ENCODE data around the gene ADCY3. TPM values are rescaled to one million over a fixed set of nuclear protein-coding genes. Genes with fewer than 3 reads are reported as not detected.
A peak's percentile ranks its signal among the peaks of the same experiment; 100 is the strongest.

Gene ADCY3
- total and polyA plus RNA-seq, 2 of the 13 experiments (the other 11 are each of a cell fraction or from before 2014, with no cell fraction given) = 0.11 to 0.61 TPM

DNA sequence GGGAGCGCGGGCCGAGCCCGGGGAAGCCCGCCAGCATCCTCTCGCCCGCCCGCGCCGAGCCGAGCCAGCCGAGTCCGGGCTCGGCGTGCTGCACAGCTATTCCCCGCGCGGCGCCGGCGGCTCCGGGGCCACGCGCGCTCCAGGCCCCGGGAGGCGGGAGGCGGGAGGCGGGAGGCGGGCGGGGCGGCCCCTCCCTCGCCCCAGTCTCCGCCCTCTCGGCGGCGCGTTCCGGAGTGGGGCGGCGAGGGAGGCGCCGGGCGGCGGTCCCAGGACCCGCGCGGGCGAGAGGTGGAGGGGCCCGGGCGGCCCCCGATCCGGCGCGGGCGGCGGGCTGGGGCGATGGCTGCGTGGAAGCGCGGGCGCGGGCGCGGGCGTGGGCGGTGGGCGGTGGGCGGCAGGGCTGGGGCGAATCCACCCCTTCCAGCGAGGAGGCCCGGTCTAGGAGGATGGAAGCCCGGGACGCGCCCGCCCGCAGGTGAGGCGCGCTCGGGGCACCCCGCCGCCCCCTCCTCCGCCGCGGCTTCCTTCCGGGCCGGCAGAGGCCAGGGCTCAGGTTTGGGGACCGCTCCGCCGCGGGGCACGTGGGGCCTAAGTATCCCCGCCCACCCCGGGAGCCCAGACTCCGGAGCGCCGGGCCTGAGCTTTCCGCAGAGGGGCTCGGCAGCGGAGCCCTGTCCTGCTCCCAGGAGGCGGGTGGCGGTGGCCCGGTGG is at the start of gene ADCY3 (continued):
- TF ChIP-seq, protein P1, sequence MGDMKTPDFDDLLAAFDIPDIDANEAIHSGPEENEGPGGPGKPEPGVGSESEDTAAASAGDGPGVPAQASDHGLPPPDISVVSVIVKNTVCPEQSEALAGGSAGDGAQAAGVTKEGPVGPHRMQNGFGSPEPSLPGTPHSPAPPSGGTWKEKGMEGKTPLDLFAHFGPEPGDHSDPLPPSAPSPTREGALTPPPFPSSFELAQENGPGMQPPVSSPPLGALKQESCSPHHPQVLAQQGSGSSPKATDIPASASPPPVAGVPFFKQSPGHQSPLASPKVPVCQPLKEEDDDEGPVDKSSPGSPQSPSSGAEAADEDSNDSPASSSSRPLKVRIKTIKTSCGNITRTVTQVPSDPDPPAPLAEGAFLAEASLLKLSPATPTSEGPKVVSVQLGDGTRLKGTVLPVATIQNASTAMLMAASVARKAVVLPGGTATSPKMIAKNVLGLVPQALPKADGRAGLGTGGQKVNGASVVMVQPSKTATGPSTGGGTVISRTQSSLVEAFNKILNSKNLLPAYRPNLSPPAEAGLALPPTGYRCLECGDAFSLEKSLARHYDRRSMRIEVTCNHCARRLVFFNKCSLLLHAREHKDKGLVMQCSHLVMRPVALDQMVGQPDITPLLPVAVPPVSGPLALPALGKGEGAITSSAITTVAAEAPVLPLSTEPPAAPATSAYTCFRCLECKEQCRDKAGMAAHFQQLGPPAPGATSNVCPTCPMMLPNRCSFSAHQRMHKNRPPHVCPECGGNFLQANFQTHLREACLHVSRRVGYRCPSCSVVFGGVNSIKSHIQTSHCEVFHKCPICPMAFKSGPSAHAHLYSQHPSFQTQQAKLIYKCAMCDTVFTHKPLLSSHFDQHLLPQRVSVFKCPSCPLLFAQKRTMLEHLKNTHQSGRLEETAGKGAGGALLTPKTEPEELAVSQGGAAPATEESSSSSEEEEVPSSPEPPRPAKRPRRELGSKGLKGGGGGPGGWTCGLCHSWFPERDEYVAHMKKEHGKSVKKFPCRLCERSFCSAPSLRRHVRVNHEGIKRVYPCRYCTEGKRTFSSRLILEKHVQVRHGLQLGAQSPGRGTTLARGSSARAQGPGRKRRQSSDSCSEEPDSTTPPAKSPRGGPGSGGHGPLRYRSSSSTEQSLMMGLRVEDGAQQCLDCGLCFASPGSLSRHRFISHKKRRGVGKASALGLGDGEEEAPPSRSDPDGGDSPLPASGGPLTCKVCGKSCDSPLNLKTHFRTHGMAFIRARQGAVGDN (CRISPR knock-in tag; IDR thresholded peaks at IDR 0.05) = peak; percentile 34
- TF ChIP-seq ZNF484 (CRISPR knock-in tag; IDR thresholded peaks at IDR 0.05; ENCODE audit: borderline replicate concordance, low read depth) = no peak

DNA sequence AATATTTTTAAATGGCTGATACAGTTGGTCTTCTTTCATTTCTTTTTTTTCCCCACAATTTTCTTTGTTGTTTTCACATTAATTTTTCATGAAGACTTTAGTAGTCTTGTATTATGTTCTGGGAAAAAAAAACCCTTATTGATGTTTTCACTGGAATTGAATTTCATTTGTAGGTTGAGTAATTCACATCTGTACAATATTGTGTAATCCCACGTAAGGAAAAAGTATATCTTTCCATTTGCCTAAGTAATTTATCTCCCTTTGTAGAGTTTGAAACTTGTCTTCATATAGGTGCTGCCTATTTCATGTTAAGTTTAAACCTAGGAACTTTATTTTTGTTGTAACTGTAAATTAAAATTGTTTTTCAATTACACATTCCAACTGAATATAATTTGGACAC is 49.7 kb upstream of the ADCY3 start:
- H3K27me3 ChIP-seq (ENCODE audit: control insufficient read depth in 1 of 2, insufficient read depth in 2 of 2, low read length in 2 of 2) = no peaks in the 10 kb centered on the region; a peak in 1 of 5 replicates
- H3K9ac ChIP-seq (ENCODE audit: insufficient read depth, low read depth, low read length) = no peak overlapping the region
- peaks cover 23% of the 10 kb centered on the region for H3K4me1 ChIP-seq (ENCODE audit: insufficient read depth, low read length)
- H2AFZ ChIP-seq (ENCODE audit: low read length) = no peak overlapping the region
- ATAC-seq (no peak), FAIRE-seq (no peak), DNase-seq (ENCODE audit: low spot score) (no peak)
- intact Hi-C loops (cut with micrococcal nuclease; ENCODE audit: unreplicated experiment) = no loop called here
- H3K9me3 ChIP-seq (ENCODE audit: low read length) = no peaks in the 10 kb centered on the region
- peak; percentile 55; the same call in 1 of the 2 replicates for TF ChIP-seq CEBPB (IDR thresholded peaks at IDR 0.05; ENCODE audit: borderline replicate concordance, low read depth, low read length)
- TF ChIP-seq, protein P2, sequence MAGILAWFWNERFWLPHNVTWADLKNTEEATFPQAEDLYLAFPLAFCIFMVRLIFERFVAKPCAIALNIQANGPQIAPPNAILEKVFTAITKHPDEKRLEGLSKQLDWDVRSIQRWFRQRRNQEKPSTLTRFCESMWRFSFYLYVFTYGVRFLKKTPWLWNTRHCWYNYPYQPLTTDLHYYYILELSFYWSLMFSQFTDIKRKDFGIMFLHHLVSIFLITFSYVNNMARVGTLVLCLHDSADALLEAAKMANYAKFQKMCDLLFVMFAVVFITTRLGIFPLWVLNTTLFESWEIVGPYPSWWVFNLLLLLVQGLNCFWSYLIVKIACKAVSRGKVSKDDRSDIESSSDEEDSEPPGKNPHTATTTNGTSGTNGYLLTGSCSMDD (CRISPR knock-in tag; IDR thresholded peaks at IDR 0.05) = no peak
- ChIA-PET CTCF (ENCODE audit: low intra/inter-chr PET ratio, low total read pairs) (no interaction called here), POLR2A (no interaction called here)
- H3K4me2 ChIP-seq (ENCODE audit: low read depth, low read length) = no peak overlapping the region
- peaks cover 16% of the 10 kb centered on the region for H3K79me2 ChIP-seq (ENCODE audit: insufficient read depth, low read length)
- H3K4me3 ChIP-seq (replicated peaks in 1 of 3; ENCODE audit: insufficient read depth in 1 of 3, low read depth in 2 of 3, low read length in 3 of 3) = no peak overlapping the region; a peak in 1 of 6 replicates
- in situ Hi-C loops (cut with HindIII; ENCODE audit: extremely low pct_ligation_motif_present, low pct_unique_long_range_greater_than_20kb) = no loop called here
- BruUV-seq (replicated peaks) = no TSS peak
- H4K20me1 ChIP-seq (ENCODE audit: insufficient read depth, low read length) = no peaks in the 10 kb centered on the region
- no peak overlapping the region for H3K27ac ChIP-seq (ENCODE audit: extremely low read length, insufficient read depth, low read length)
- 85% methylated on average over 1 of the region's 1 CpG for WGBS (ENCODE audit: low lambda C conversion rate)
- H3K36me3 ChIP-seq (replicated peaks in 1 of 2; ENCODE audit: control insufficient read depth in 1 of 2, insufficient read depth in 2 of 2, low read length in 2 of 2) = peaks cover 6 to 17% of the 10 kb centered on the region in 2 experiments; a peak in 4 of 5 replicates

All from HepG2 (cell line).